Measurements from ENCODE around the gene ATP8B4. TPM values are rescaled to one million over a fixed set of nuclear protein-coding genes. Genes with fewer than 3 reads are reported as not detected.

ATP8B4 gene
- total and polyA plus RNA-seq, 2 donors (not counting 3 experiments of a cell fraction or from before 2014, with no cell fraction given) = not detected

DNA sequence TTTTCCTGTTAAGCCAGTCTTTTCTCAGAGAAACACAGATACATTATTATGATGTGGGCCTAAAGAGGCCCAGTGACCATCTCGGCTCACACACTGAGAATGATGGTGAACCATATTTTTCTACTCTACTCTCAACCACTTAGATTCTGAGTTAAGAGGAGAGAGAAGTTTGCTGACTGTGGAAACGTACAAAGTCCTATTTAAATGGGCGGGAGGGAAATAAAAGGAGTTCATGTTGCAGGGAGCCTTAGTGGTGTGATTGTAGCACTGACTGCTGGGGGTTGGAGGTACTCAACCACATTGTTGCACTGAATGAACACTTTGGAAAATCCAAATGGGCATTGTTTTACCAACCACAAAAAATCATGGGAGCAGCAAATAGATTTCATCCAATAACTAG, 51.0 kb downstream of the ATP8B4 start:
- no TSS peak for BruUV-seq (replicated peaks)

More for the DNA sequence above, 51.0 kb downstream of the ATP8B4 start:
- Histone ChIP-seq H3K4me3 (replicated peaks in 1 of 3; ENCODE audit: insufficient read depth in 1 of 3, low read depth in 1 of 3, low read length in 3 of 3) (no peak overlapping the region), H3K27me3 (ENCODE audit: control insufficient read depth in 2 of 2, insufficient read depth in 2 of 2, low read length in 2 of 2) (peaks cover 5 to 8% of the 10 kb centered on the region in 2 experiments), H3K9me3 (replicated peaks; ENCODE audit: control insufficient read depth, insufficient read depth, low read length) (no peaks in the 10 kb centered on the region), H4K20me1 (replicated peaks; ENCODE audit: control insufficient read depth, extremely low read depth, insufficient read depth, low read length) (no peaks in the 10 kb centered on the region), H2AFZ (ENCODE audit: low read depth, low read length) (no peak overlapping the region), H3K9ac (replicated peaks; ENCODE audit: extremely low read depth, insufficient read depth, low read length) (no peak overlapping the region), H3K27ac (ENCODE audit: insufficient read depth, low read depth, low read length) (no peak overlapping the region), H3K79me2 (ENCODE audit: control insufficient read depth, insufficient read depth, low read length) (no peaks in the 10 kb centered on the region), H3K4me1 (ENCODE audit: control insufficient read depth, extremely low read depth, insufficient read depth, low read length) (no peaks in the 10 kb centered on the region), H3K36me3 (ENCODE audit: control insufficient read depth in 2 of 2, extremely low read depth in 1 of 2, insufficient read depth in 2 of 2, low read length in 2 of 2) (no peaks in the 10 kb centered on the region), H3K4me2 (ENCODE audit: insufficient read depth, low read length) (no peak overlapping the region), H3K9me1 (replicated peaks; ENCODE audit: control insufficient read depth, extremely low read depth, insufficient read depth, low read length) (no peaks in the 10 kb centered on the region)
- POLR2A ChIA-PET = no interaction called here
- intact Hi-C loops (cut with micrococcal nuclease) (no loop called here), dilution Hi-C loops (cut with MboI; ENCODE audit: extremely low pct_ligation_motif_present, low sequenced_read_pairs) (no loop called here)
- CTCF ChIA-PET = no interaction called here
- DNase-seq (ENCODE audit: low read depth, low spot score) (no peak), FAIRE-seq (no peak)
- no peak for TF ChIP-seq EZH2 (IDR thresholded peaks at IDR 0.05; ENCODE audit: borderline replicate concordance, low read depth, low read length, severe bottlenecking)
- no peak for TF ChIP-seq FOS (IDR thresholded peaks at IDR 0.05; ENCODE audit: borderline replicate concordance, insufficient read depth, low read length)
- no peak for TF ChIP-seq JUN (IDR thresholded peaks at IDR 0.05; ENCODE audit: borderline replicate concordance, insufficient read depth, insufficient read length, low read depth)
- TF ChIP-seq MYC (IDR thresholded peaks at IDR 0.05; ENCODE audit: low read depth, low read length) = no peak
- TF ChIP-seq CTCF (IDR thresholded peaks at IDR 0.05; ENCODE audit: extremely low read depth in 1 of 2, insufficient read depth in 1 of 2, low read depth in 1 of 2, low read length in 2 of 2) = no peak
- TF ChIP-seq POLR2A (IDR thresholded peaks at IDR 0.05; ENCODE audit: low read depth, low read length) = no peak
- no peak for TF ChIP-seq POLR2AphosphoS5 (IDR thresholded peaks at IDR 0.05; ENCODE audit: insufficient read depth, low read depth, low read length)

Measured in endothelial cell of umbilical vein (primary cell).